Measurements from ENCODE around the gene MDP1. TPM values are rescaled to one million over a fixed set of nuclear protein-coding genes. Genes with fewer than 3 reads are reported as not detected.
A peak's percentile ranks its signal among the peaks of the same experiment; 100 is the strongest.

Gene MDP1
- total RNA-seq, 6 experiments from 2014 or later, result 9.8 to 14.4 (median 12.3) TPM

DNA sequence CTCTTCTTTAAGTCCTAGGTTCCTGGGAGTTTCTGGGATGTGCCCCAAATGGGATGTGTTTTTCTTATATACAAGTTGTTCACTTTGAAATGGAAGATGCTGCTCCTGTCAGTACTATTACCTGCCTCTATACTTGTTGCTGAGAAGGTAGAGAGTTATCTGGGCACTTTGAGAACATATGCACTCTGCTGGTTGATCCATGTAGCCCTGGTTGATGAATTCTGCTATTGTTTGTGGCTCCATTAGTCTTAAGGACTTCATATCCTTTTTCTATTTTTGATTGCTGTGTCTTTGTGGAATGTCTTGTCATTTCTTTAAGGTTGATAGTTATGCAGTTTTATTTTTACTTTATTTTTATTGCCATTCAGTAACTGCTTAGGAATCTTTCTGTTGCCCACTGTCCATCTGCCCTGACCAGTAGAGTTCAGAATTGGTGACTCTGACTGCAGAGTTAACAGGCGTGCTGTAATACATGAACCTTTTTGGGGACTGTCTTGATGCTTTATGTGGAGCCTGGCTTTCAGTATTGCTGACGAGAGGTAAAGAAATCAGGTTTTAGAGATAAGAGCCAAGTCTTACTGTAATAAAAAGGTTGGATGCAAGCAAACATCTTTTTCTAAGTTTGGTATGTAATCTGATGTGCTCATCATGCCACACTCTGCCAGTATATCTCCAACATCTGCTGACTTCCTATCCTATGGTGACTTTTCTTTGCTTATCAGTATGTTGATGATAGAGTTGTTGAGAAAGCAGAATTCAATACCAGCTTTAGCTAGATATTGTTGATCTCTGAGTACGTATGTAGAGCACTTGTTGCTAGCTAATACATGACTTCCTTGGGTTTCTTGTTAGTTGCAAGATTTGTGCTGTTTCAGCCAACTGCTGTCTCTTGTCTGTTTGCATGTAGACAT, 18.5 kb upstream of the MDP1 start:
- no peaks in the 10 kb centered on the region; the same call in none of the 2 replicates for H3K27me3 Mint-ChIP-seq (ENCODE audit: insufficient read depth)
- no peaks in the 10 kb centered on the region for H3K9me3 Mint-ChIP-seq
- H3K4me1 Mint-ChIP-seq (ENCODE audit: low read depth), result peaks cover 69% of the 10 kb centered on the region
- peaks cover 70% of the 10 kb centered on the region for H3K36me3 Mint-ChIP-seq (ENCODE audit: low read depth)
- H3K27ac Mint-ChIP-seq, result peak overlapping the region; percentile 87
- no peak for DNase-seq
- H3K4me3 Mint-ChIP-seq, result peak overlapping the region; percentile 94
- TF ChIP-seq, protein P1, sequence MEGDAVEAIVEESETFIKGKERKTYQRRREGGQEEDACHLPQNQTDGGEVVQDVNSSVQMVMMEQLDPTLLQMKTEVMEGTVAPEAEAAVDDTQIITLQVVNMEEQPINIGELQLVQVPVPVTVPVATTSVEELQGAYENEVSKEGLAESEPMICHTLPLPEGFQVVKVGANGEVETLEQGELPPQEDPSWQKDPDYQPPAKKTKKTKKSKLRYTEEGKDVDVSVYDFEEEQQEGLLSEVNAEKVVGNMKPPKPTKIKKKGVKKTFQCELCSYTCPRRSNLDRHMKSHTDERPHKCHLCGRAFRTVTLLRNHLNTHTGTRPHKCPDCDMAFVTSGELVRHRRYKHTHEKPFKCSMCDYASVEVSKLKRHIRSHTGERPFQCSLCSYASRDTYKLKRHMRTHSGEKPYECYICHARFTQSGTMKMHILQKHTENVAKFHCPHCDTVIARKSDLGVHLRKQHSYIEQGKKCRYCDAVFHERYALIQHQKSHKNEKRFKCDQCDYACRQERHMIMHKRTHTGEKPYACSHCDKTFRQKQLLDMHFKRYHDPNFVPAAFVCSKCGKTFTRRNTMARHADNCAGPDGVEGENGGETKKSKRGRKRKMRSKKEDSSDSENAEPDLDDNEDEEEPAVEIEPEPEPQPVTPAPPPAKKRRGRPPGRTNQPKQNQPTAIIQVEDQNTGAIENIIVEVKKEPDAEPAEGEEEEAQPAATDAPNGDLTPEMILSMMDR (IDR thresholded peaks at IDR 0.05), result peak; percentile 30; the same call in 1 of the 2 replicates

DNA sequence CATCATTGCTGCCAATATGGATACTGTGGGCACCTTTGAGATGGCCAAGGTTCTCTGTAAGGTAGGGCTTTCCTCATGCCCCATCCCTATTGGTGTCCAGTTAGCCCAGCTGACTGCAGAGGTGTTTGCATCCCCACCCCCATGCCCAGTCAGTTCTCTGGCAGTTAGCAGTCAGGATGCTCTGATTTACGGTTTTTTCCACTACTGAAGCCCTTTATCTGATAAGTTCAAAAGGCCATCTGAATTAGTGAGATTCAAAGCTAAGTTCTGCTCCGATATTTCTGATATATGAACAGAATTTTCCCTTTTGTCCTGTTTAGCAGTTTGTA, 17.6 kb upstream of the MDP1 start:
- H3K27me3 Mint-ChIP-seq (ENCODE audit: insufficient read depth), result no peaks in the 10 kb centered on the region; the same call in none of the 2 replicates
- TF ChIP-seq, protein P1 (IDR thresholded peaks at IDR 0.05), result no peak
- H3K27ac Mint-ChIP-seq, result peak overlapping the region; percentile 87
- no peak for DNase-seq
- no peaks in the 10 kb centered on the region for H3K9me3 Mint-ChIP-seq
- peak overlapping the region; percentile 94 for H3K4me3 Mint-ChIP-seq
- peaks cover 61% of the 10 kb centered on the region for H3K4me1 Mint-ChIP-seq (ENCODE audit: low read depth)
- peaks cover 67% of the 10 kb centered on the region for H3K36me3 Mint-ChIP-seq (ENCODE audit: low read depth)

DNA sequence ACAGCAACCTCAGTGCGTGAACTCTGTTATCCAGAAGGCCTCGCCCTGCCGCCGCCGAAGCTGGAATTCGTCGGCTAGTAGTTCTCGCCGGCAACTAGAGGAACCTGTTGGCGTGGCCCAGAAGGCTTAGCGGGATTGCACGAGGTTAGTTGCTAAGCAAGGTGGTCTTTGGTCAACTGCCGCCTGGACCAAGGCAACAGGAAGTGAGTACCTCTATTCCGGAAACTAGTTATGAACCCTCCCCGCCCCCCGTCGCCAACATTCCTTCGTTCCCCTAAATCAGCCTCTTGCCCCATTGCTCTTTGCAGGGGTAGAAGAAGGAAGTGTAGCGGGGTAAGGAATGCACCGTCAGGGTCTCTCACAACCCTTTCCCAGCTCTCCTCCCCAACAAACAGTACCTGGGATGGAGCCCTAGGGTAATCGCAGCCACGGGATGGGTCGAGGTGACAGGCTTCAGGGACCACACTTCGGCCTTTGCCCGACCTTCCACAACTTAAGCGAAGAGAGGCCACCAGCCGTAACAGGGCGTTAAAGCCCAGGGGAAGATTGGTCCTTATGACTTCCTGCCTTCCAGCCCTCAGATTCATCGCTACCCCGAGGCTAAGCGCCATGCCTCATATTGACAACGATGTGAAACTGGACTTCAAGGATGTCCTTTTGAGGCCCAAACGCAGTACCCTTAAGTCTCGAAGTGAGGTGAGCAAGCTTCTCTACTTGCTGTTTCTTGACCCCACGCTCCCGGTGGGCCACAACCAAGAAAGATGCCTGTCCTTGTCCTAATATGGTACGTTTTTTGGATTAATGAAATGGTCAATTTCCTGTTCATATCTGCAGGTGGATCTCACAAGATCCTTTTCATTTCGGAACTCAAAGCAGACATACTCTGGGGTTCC, 17.0 kb upstream of the MDP1 start, which contains the start of gene GMPR2:
GMPR2 (plus strand) TSS at position 285 of the 893 bp plus-strand sequence; CDS start at position 610, 325 bp downstream.
- Mint-ChIP-seq H3K4me1 (ENCODE audit: low read depth) (peaks cover 55% of the 10 kb centered on the region), H3K9me3 (no peaks in the 10 kb centered on the region), H3K27me3 (ENCODE audit: insufficient read depth) (no peaks in the 10 kb centered on the region; the same call in none of the 2 replicates), H3K36me3 (ENCODE audit: low read depth) (peaks cover 64% of the 10 kb centered on the region), H3K4me3 (peak within 1 kb of the TSS; percentile 94), H3K27ac (peak within 1 kb of the TSS; percentile 87)
- no peak for DNase-seq
- TF ChIP-seq, protein P1 (IDR thresholded peaks at IDR 0.05), result no peak

DNA sequence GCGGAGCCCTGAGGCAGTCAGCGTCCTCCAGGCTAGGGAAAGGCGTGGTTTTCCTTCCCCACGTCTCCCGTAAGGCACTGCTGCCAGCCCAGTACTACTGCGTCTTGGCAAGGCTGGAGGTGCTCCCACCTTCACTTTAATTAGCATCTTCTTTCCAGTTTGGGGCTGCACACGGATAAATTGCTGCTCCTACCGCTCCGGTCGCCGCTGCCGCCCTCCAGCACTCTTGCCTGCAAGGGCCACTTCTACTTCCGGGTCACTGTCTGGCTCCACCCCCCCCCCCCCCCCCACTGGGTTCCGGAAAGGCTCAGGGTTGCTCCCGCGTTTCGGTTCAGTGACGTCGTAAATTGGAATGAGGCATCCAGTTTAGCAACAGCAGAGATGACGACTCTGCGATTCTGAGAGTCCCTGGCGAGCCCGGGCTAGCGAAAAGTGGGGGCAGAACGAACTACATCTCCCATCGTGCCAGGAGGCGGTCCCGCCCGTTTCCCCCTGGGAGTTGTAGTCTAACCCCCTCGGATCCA, 16.3 kb upstream of the MDP1 start, which contains the start of gene NEDD8:
NEDD8 (minus strand) TSS at position 247 of the 524 bp plus-strand sequence; CDS start at position 147, 100 bp downstream.
- H3K4me1 Mint-ChIP-seq (ENCODE audit: low read depth), result peaks cover 53% of the 10 kb centered on the region
- TF ChIP-seq, protein P1 (IDR thresholded peaks at IDR 0.05), result no peak
- no peaks in the 10 kb centered on the region for H3K9me3 Mint-ChIP-seq
- no peaks in the 10 kb centered on the region; the same call in none of the 2 replicates for H3K27me3 Mint-ChIP-seq (ENCODE audit: insufficient read depth)
- peak; percentile 96 for DNase-seq
- H3K27ac Mint-ChIP-seq, result peak within 1 kb of the TSS; percentile 87
- H3K4me3 Mint-ChIP-seq, result peak within 1 kb of the TSS; percentile 94
- peaks cover 62% of the 10 kb centered on the region for H3K36me3 Mint-ChIP-seq (ENCODE audit: low read depth)
